GM18505 (cell line): ENCODE results near the gene ZNF548.

Source experiments
- ATAC-seq: cut with Tn5 transposase; IDR thresholded peaks from one replicate; pipeline ENCODE4 v1.9.1; 2021; ENCODE audit not compliant: unreplicated experiment
- POLR2A ChIP-seq: IDR thresholded peaks from 4 replicates; pipeline ENCODE4 v1.6.1; 2011; ENCODE audit warnings: borderline replicate concordance; ENCODE audit not compliant: insufficient read depth, insufficient read length; ENCODE audit errors: extremely low read depth

ZNF548 gene

DNA sequence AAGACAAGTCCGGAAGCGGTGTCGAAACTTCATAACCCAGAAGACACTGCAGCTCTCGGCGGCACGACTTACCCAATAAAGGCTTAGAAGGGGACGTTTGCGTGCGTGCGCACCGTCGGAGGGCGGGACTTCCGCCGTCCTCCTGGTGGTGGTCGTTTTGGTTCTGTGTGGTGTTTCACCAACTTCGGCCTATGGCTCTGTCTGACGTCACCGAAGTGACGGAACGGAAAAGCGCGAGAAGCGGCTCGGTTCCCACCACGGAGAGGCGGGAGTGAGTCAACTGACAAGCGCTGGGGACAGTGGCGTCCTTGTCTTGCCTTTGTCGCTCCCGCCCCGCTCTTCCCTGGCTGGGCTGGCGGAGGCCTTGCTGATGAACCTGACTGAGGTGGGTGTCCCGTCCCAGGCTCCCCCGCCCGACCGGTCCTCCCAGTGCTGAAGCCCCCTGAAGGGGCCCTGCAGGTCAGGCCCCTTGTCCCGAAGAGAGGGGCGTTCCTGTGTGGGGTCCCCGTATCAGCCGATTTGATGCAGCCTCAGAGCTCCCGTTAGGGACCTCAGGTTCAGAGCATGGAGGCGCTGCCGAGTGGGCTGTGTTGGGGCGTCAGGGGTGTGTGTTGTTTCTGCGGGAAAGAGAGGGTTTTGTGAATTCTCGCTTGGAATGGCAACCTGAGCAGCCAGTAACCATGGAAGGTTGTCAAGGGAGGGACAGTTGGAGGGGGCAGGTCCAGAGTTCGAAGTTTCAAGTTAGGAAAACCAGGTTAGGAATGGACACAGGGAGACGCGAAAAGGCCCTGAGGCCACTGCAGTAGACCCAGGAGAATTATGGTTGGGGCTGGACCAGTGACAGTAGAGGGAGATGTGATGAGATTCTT, at the start of gene ZNF548:
ZNF548 (plus strand) TSS at position 125 of the 869 bp plus-strand sequence; CDS start at position 371, 246 bp downstream.
- TF ChIP-seq POLR2A = peak; percentile 49
- ATAC-seq = peak; percentile 93

DNA sequence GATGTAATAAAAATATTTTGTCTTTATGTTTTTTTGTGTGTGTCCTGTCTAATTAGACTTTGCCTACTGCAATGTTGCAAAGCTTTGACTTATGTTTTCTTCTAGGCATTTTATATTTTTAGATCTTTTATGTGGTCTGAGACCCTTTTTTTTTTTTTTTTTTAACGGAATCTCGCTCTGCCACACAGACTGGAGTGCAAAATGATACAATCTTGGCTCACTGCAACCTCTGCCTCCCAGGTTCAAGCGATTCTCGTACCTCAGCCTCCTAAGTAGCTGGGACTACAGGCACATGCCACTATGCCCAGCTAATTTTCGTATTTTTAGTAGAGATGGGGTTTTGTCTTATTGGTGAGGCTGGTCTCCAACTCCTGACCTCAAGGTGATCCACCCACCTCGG, 47.1 kb upstream of the ZNF548 start:
- TF ChIP-seq POLR2A = no peak
- ATAC-seq = no peak

DNA sequence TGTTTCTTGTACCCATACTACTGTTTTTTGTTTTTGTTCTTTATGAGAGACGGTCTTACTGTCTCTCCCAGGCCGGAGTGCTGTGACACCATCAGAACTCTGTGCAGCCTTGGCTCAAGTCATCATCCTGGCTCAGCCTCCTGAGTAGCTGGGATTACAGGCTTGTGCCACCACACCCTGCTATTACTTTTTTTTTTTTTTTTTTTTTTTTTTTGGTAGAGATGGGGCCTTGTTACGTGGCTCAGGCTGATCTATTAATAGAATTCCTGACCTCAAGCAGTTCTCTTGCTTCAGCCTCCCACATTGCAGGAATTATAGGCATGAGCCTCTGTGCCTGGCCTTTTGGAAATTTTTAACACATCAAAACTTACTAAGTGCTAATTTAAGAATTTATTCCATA, 41.5 kb upstream of the ZNF548 start:
- ATAC-seq = no peak
- TF ChIP-seq POLR2A = no peak

DNA sequence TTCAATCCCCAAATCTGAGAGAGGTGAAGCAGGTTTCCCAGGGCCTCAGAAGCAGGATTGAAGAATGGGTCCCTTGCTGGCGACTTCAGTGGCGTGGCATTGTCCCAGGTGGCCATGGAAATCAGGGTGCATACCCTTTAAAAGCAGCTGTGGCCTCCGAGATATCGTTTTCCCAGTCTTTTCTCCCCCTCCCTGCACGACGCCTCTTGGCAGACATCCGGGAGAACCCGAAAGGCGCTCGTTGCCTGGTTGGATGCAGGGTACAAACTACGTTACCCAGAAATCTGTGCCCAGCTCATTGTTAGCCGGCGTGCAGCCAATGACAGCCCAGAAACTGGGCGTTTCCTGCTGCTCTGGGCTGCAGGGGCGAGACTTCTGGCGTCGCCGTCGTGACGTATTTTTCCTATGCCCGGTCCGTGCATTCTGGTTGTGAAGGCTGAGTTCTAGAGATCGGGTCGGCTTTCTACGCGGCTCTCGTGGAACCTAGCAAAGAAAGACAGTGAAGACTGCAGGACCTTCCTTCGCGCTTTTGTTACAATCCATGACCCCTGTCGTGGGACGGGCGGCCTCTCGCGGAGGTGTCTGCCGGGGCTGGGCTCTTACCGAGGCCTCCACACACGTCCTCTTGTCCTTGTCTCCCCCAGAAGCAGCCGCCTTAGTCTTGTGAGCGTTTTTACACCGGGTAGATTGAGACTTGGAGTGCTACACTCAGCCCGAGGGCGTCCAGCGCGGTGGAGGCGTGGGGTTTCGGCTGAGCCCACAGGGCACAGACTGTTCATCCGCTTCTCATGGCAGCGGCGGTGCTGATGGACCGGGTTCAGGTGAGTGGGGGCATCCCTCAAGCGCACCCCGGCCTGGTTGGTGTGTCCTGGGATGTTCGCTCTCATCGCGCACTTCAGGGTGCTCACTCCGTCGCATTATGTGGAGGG, 38.5 kb upstream of the ZNF548 start, which contains the start of gene ZNF304:
ZNF304 (plus strand) TSS at position 395 of the 929 bp plus-strand sequence; CDS start at position 789, 394 bp downstream.
- ATAC-seq = peak; percentile 94
- TF ChIP-seq POLR2A = peak; percentile 66

DNA sequence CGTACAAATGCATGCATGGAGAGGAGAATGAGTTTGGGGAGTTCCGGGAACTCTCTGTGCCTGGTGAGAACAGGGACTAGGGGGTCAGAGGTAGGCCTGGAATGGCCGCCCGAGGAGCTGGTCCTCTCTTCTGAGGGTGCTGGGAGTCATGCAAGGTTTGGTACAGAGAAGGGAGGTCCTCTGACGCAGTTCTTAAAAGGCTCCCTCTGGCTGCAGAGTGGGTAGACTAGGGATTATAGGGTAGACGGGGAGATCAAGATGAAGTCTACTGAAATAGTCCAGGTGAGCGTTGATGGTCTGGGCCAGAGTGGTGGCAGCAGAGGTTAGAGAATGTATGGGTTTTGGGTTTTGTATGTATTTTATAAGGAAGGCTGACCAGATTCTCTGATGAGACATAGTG, 37.8 kb upstream of the ZNF548 start:
- no peak for TF ChIP-seq POLR2A
- ATAC-seq = no peak

DNA sequence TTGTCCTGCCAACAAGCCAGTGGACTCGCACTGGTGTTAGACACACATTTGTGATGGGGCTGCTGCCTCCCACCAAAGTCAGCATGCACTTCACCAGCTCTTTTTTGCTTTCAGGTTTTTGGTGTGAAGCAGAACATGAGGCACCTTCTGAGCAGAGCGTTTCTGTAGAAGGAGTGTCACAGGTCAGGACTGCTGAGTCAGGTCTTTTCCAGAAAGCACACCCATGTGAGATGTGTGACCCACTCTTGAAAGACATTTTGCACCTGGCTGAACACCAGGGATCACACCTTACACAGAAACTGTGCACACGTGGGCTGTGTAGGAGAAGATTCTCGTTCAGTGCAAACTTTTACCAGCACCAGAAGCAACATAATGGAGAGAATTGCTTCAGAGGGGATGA, 33.7 kb upstream of the ZNF548 start:
- TF ChIP-seq POLR2A = no peak
- no peak for ATAC-seq

DNA sequence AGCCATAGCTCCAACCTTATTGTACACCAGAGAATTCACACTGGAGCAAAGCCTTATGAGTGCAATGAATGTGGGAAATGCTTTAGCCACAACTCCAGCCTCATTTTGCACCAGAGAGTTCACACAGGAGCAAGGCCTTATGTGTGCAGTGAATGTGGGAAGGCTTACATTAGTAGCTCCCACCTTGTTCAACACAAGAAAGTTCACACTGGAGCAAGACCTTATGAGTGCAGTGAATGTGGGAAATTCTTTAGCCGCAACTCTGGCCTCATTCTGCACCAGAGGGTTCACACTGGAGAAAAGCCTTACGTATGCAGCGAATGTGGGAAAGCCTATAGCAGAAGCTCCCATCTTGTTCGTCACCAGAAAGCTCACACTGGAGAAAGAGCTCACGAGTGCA, 32.2 kb upstream of the ZNF548 start:
- no peak for ATAC-seq
- no peak for TF ChIP-seq POLR2A

DNA sequence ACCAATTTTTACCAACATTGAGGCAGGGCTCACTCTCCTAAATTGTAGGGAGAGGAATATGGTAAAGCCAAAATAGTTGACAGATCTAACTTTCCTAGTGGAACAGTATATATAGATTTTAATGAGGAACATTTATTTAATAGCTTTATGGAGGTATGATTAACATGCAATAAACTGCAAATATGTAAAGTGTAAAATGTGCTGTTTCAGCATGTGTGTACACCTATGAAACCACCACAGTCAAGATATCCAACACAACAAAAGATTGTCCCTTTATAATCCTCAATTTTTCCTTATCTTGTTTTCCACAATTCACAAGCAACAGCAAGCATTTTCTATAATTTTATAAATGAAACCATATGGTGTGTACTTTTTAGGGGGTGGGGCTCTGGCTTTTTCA, 30.4 kb upstream of the ZNF548 start:
- no peak for ATAC-seq
- TF ChIP-seq POLR2A = no peak

DNA sequence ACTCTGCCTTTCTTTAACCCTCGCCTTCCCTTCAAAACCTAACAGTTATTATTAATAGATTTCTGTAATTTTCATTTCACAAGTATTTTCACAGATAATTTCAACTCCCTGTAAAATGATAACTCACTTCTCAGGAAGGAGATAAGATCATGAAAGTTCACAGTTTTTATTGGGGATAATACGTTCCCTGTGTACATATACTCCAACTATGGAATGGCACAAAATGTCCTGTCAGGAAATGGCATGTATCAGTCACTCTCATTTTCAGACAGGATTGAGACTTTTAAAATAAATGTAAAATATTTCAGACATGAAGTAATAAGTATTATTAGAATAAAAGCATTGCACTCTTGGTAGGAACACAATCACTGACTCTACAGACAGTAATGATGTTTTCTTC, 27.2 kb upstream of the ZNF548 start:
- ATAC-seq = no peak
- TF ChIP-seq POLR2A = no peak

DNA sequence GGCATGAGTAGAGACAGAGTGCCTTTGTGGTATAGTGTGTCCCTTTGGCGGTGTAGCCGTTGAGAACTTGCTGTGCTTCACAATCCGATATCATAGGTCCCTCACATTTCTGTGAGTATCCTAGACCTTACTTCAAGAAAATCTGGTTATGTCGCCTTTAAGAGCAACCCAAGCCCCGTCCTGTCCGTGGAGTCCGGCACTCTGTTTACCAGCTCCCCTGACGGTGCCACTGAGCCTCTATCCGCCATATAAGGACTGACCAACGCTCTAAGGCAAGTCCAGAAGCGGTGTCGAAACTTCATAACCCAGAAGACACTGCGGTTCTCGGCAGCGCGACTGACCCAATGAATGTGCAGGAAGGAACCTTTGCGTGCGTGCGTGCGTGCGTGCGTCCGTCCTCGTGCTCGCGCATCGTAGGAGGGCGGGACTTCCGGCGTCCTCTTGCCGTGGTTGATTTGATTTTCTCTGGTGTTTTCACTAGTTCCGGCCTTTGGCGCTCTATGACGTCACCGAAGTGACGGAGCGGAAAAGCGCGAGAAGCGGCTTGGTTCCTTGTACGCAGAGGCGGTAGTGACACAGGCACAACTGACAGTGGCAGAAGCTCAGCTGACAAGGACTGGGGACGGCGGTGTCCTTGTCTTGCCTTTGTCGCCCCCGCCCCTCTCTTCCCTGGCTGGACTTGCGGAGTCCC, 26.5 kb upstream of the ZNF548 start, which contains the start of the genes TRAPPC2B and ZNF547:
TRAPPC2B (plus strand) TSS at position 555 of the 691 bp plus-strand sequence. CDS start 1,283 bp downstream, outside the sequence.
ZNF547 (plus strand) TSS at position 555 of the 691 bp plus-strand sequence. CDS start 5,005 bp downstream, outside the sequence.
- peak; percentile 93 for ATAC-seq
- peak; percentile 79 for TF ChIP-seq POLR2A

DNA sequence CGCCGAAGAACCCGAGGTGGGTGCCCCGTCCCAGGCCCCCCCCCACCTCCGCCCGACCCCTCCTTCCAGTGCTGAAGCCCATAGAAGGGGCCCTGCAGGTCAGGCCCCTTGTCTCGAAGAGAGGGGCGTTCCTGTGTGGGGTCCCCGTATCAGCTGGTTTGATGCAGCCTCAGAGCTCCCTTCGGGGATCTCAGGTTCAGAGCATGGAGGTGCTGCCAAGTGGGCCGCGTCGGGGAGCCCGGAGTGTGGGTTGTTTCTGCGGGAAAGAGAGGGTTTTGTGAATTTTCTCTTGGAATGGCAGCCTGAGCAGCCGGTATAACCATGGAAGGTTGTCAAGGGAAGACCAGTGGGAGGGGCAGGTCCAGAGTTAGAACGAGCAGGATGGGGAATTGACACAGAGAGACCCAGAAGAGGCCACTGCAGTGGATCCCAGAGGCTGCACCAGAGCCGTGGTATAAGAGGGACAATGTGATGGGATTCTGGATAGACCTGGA, 25.9 kb upstream of the ZNF548 start:
- ATAC-seq = peak; percentile 29
- no peak for TF ChIP-seq POLR2A

DNA sequence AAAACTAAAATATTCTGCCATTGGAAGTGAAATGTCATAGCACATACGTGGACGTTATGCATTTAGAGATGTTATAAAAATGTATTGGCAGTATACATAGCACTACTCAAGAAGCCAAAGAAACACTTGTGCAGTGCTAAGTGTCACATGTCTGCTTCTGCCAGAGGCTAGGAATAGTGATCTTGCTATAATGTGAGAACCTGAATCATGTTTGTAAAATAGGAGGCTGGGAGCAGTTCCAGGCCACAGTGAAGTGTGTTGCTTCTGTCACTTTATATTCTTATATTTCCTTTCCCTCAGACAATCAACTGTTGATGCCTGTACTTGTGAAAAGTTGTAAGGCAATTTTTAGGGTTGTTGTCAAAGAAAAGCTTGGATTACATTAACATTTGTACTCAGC, 22.9 kb upstream of the ZNF548 start:
- no peak for ATAC-seq
- no peak for TF ChIP-seq POLR2A
